T-helper 17 cell (primary cell): ENCODE results near the gene PRSS36. TPM values are rescaled to one million over a fixed set of nuclear protein-coding genes. Genes with fewer than 3 reads are reported as not detected.

ENCODE experiments used
- ATAC-seq: fragments of 150-1000 bp; cut with Tn5 transposase; 2 replicates; pipeline ENCODE4 v1.10.0; 2021; ENCODE audit warnings: mild to moderate bottlenecking, moderate library complexity
- DNase-seq, 3 donors: peaks; one replicate each; pipeline versions ENCODE4 v3.0.0 to v3.0.0-alpha.2; 2020 to 2021
- H3K9me3 ChIP-seq: one replicate; pipeline ENCODE4 v1.7.0; 2013; ENCODE audit warnings: low read length, mild to moderate bottlenecking; ENCODE audit not compliant: control insufficient read depth, poor library complexity, severe bottlenecking
- H3K27ac Mint-ChIP-seq: one replicate; pipeline ENCODE4 v1.8.0; 2022; ENCODE audit warnings: mild to moderate bottlenecking, moderate library complexity, mixed read lengths
- H3K27me3 Mint-ChIP-seq: one replicate; pipeline ENCODE4 v1.8.0; 2022; ENCODE audit warnings: mixed read lengths
- H3K36me3 Mint-ChIP-seq: one replicate; pipeline ENCODE4 v1.8.0; 2022; ENCODE audit warnings: low read depth, mixed read lengths
- H3K4me1 Mint-ChIP-seq: one replicate; pipeline ENCODE4 v1.8.0; 2022; ENCODE audit warnings: mild to moderate bottlenecking, mixed read lengths
- H3K4me3 Mint-ChIP-seq: one replicate; pipeline ENCODE4 v1.8.0; 2022; ENCODE audit warnings: mild to moderate bottlenecking, moderate library complexity, mixed read lengths
- total RNA-seq, 4 donors: library from RNA in 2 of 4; stranded (reverse) in 2 of 4; gene quantifications; one replicate each; pipeline ENCODE4 v1.2.3 and lab custom pipeline; 2022 to 2026

The PRSS36 gene
- total RNA-seq, 2 donors from 2014 or later: 0.10 to 0.47 TPM

DNA sequence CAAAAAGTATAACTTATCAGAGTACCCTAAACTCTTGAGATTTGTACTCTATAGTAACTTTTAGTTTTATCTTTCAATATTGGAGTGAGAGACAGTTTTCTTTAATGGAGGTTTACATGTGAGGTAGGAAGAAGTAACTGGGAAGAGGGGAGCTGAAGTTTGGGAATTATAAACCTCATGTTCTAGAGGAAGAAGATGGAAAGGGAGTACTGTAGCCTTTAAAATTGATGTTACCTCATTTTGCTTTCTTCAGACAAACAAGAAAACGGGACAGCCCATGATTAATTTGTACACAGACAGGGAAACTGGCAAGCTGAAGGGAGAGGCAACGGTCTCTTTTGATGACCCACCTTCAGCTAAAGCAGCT lies 39.5 kb upstream of the PRSS36 start:
- no peaks in the 10 kb centered on the region for H3K9me3 ChIP-seq
- no peaks in the 10 kb centered on the region for H3K27me3 Mint-ChIP-seq
- H3K36me3 Mint-ChIP-seq: peaks cover 29% of the 10 kb centered on the region
- peak overlapping the region; percentile 77 for H3K4me3 Mint-ChIP-seq
- H3K4me1 Mint-ChIP-seq: peaks cover 67% of the 10 kb centered on the region
- ATAC-seq: no peak
- no peak for DNase-seq
- peak overlapping the region; percentile 99 for H3K27ac Mint-ChIP-seq

DNA sequence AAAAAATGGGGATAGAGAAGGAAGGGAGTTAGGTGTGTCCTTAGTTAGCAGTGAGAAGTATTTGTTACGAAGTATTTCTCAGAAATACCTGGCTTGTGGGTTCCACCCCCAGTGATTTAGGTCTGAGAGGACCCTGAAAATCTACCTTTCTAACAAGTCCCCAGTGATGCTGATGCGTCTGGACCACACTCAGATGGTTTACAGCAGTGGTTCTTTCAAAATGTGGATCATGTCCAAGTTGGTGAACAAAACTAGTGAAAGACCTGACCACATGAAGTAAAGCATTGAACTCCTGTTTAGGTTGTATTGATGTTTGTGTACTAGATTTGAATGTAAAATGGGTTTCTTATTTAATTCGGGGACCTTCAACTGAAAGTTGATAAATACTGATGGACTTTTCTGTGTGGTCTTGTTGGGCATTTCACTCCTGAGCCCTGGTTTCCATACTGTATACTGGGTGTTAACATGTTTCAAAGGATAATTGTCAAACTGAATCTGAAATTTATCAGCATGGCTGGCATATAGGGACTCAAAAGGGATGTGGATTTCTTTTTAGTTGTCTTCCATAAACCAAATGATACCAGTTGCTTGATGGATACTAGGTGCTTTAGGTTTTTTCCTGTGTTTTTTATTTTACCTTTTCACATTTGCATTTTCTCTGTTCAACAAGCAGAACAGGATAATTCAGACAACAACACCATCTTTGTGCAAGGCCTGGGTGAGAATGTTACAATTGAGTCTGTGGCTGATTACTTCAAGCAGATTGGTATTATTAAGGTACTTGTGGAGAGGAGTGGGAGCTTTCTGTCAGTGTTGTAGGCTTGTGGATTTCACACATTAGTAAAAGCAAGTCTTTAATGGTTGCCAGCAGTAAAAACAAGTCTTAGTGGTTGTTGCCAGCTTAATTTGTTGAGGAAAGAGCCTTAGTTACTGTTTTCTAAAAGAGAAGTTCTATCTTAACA lies 38.9 kb upstream of the PRSS36 start:
- Mint-ChIP-seq H3K27me3 (no peaks in the 10 kb centered on the region), H3K36me3 (peaks cover 33% of the 10 kb centered on the region), H3K4me3 (peak overlapping the region; percentile 77), H3K27ac (peak overlapping the region; percentile 99), H3K4me1 (peaks cover 68% of the 10 kb centered on the region)
- DNase-seq (no peak), ATAC-seq (no peak)
- no peaks in the 10 kb centered on the region for H3K9me3 ChIP-seq

DNA sequence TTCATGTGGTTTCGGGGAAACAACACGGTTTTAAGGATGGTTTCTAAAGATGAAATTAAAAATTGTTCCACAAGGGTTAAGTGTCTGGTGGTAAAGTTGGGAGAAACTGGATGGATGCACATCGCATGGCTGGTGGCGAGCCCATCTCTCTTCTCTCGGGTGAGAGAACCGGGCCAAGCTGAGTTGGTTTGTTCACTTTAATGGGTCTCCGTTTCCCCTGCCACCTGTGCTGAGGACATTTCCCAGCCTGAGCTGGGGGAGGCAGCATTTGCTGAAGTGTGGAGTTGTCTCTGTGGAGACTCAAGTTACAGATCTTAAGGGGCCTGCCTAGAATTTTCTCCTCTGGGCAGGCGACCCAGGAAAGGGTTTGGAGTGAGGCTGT lies 37.9 kb upstream of the PRSS36 start:
- H3K9me3 ChIP-seq: no peaks in the 10 kb centered on the region
- H3K27me3 Mint-ChIP-seq: no peaks in the 10 kb centered on the region
- peaks cover 71% of the 10 kb centered on the region for H3K4me1 Mint-ChIP-seq
- no peak overlapping the region for H3K4me3 Mint-ChIP-seq
- DNase-seq: no peak
- H3K36me3 Mint-ChIP-seq: peaks cover 30% of the 10 kb centered on the region
- H3K27ac Mint-ChIP-seq: peak overlapping the region; percentile 99
- no peak for ATAC-seq

DNA sequence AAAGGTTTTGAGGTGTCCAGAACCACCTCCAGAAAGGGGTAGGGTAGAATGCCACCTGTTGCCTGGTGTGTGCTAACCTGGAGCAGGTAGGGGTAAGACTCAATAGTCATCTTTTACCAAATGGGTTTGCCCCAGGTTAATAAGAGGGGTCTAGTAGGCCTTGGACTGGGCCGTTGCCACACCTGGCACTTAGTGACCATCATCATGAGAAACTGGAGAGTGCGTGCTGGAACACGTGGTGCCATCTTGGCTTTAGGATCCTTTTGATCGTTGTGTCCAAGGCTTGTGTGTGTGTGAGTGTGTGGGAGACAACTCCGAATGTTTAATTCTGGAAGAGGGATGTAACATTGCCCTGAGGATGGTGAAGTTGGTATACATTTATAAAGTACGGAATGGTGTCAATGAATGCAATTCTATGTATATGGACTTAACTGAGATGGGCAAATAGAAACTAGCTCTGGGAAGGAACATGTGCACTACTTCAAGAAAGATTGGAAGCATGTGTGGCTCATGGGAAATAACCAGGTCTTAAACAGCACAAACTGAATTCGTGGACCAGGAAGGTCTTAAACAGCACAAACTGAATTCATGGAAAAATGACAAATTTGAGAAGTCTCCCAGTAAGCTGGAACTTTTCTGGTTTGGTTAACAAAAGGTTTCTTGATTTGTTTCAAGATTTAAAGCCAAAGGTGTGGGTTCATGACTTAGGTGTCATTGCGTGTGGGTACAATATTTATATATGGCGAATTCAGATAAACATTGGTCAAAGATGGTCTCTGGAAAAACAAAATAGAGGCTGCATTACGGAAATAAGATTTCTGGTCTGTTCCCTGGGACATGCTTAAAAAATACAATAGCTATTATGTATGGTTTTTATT lies 37.3 kb upstream of the PRSS36 start:
- DNase-seq (no peak), ATAC-seq (peak; percentile 6)
- Mint-ChIP-seq H3K27ac (peak overlapping the region; percentile 99), H3K36me3 (peaks cover 30% of the 10 kb centered on the region), H3K4me3 (peak overlapping the region; percentile 39), H3K27me3 (no peaks in the 10 kb centered on the region), H3K4me1 (peaks cover 78% of the 10 kb centered on the region)
- H3K9me3 ChIP-seq: no peaks in the 10 kb centered on the region

DNA sequence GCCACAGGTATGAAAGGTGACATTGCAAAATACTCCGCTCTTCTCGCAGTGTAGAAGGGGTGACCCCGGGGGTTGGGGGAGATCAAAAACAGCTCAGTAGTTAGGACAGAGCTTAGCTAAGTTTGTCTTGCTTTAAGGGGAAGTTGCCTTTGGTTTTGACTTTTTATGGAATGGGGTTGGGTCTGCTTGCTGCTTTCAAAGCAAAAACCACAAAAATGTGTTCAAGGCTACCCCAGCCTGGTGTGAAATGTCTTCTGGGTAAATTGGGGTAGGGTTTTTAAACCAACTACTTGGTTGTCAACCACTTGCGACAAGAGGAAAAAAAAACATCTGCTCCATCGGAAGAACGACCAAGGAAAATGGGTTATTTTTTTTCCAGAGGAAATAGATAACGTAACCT lies 36.3 kb upstream of the PRSS36 start:
- H3K4me3 Mint-ChIP-seq: peak overlapping the region; percentile 43
- DNase-seq: no peak

DNA sequence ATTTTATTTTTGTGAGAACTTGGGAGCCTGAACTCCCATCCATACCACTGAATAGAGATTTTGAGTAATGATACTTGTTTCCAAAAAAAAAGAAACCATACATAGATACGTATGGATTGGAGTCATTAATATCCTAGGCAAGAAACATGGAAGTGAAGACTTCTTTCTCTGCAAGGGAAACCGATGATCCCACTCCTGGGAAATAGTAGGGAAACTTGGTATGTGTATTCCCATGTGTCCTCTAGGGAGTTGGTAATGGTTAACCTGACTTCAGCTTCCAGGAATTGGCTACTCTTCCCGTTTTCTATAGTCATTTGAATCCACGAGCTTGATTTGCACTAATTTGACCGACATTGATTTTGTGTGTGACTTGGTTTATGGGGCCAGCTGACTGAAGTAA lies 35.5 kb upstream of the PRSS36 start:
- Mint-ChIP-seq H3K27ac (peak overlapping the region; percentile 99), H3K4me1 (peaks cover 70% of the 10 kb centered on the region)

More for the DNA sequence above, 36.3 kb upstream of the PRSS36 start:
- peaks cover 75% of the 10 kb centered on the region for H3K4me1 Mint-ChIP-seq
- no peaks in the 10 kb centered on the region for H3K9me3 ChIP-seq
- peaks cover 29% of the 10 kb centered on the region for H3K36me3 Mint-ChIP-seq
- H3K27me3 Mint-ChIP-seq: no peaks in the 10 kb centered on the region
- peak overlapping the region; percentile 99 for H3K27ac Mint-ChIP-seq
- no peak for ATAC-seq

DNA sequence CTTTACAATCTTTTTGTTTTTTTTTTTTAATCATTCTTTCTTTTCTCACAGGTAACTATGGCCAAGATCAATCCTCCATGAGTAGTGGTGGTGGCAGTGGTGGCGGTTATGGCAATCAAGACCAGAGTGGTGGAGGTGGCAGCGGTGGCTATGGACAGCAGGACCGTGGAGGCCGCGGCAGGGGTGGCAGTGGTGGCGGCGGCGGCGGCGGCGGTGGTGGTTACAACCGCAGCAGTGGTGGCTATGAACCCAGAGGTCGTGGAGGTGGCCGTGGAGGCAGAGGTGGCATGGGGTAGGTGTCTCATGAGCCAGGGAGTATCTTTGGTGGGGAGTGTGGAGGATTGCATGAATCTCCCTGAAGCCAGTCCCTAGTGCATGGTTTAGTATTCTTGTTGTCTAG lies 35.0 kb upstream of the PRSS36 start:
- Mint-ChIP-seq H3K4me3 (peak overlapping the region; percentile 56), H3K27me3 (no peaks in the 10 kb centered on the region), H3K4me1 (peaks cover 68% of the 10 kb centered on the region), H3K36me3 (peaks cover 22% of the 10 kb centered on the region), H3K27ac (peak overlapping the region; percentile 99)
- H3K9me3 ChIP-seq: no peaks in the 10 kb centered on the region
- no peak for ATAC-seq
- DNase-seq: no peak

More for the DNA sequence above, 35.5 kb upstream of the PRSS36 start:
- no peak for ATAC-seq
- no peaks in the 10 kb centered on the region for H3K9me3 ChIP-seq
- Mint-ChIP-seq H3K27me3 (no peaks in the 10 kb centered on the region), H3K4me3 (peak overlapping the region; percentile 56), H3K36me3 (peaks cover 23% of the 10 kb centered on the region)
- no peak for DNase-seq

DNA sequence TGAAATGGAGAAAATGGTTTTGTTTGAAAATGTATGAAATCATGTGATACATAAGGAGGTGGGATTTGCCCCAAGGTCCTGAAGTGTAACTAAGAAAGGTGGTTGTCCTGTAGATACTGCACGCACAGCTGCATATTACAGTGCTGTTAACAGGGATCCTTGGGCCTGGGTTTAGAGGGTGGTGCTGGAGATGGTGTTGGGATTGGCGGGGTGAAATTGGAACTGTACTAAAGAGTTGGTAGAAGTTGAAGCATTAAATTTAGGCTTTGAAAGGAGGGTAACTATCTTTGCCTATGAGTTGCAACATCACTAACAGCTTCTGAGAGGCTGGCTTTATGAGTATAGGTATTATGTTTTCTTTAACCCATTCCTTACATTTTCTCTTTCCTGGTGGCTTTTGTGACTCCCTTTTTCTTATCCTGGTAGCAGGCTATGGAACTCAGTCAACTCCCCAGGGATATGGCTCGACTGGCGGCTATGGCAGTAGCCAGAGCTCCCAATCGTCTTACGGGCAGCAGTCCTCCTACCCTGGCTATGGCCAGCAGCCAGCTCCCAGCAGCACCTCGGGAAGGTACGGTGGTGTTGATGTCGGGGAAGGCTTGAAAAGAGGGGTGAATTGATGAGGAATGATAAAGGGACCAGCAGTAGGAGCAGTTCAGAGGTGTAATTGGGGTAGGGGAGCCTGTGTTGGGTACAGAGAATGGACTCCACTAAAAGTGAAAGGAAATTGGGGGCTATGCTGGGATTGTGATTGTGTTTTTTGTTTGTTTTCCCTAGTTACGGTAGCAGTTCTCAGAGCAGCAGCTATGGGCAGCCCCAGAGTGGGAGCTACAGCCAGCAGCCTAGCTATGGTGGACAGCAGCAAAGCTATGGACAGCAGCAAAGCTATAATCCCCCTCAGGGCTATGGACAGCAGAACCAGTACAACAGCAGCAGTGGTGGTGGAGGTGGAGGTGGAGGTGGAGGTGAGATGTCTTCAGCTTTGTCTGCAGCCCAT lies 33.9 kb upstream of the PRSS36 start:
- no peaks in the 10 kb centered on the region for H3K9me3 ChIP-seq
- Mint-ChIP-seq H3K27me3 (no peaks in the 10 kb centered on the region), H3K4me1 (peaks cover 62% of the 10 kb centered on the region), H3K4me3 (peak overlapping the region; percentile 70), H3K36me3 (peaks cover 18% of the 10 kb centered on the region), H3K27ac (peak overlapping the region; percentile 99)
- DNase-seq (no peak), ATAC-seq (no peak)

DNA sequence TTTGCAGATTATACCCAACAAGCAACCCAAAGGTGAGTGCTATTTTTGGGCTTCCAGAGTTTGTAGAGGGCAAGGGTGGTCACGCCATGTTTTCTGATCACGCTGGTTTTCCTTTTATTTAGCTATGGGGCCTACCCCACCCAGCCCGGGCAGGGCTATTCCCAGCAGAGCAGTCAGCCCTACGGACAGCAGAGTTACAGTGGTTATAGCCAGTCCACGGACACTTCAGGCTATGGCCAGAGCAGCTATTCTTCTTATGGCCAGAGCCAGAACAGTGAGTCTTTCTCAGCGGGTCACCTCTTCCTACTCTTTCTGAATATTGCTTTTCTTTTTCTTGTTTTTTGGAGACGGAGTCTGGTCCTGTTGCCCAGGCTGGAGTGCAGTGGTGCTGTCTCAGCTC lies 32.5 kb upstream of the PRSS36 start:
- Mint-ChIP-seq H3K4me3 (peak overlapping the region; percentile 95), H3K4me1 (peaks cover 64% of the 10 kb centered on the region), H3K36me3 (peaks cover 18% of the 10 kb centered on the region), H3K27ac (peak overlapping the region; percentile 99), H3K27me3 (no peaks in the 10 kb centered on the region)
- DNase-seq (no peak), ATAC-seq (no peak)
- H3K9me3 ChIP-seq: no peaks in the 10 kb centered on the region

DNA sequence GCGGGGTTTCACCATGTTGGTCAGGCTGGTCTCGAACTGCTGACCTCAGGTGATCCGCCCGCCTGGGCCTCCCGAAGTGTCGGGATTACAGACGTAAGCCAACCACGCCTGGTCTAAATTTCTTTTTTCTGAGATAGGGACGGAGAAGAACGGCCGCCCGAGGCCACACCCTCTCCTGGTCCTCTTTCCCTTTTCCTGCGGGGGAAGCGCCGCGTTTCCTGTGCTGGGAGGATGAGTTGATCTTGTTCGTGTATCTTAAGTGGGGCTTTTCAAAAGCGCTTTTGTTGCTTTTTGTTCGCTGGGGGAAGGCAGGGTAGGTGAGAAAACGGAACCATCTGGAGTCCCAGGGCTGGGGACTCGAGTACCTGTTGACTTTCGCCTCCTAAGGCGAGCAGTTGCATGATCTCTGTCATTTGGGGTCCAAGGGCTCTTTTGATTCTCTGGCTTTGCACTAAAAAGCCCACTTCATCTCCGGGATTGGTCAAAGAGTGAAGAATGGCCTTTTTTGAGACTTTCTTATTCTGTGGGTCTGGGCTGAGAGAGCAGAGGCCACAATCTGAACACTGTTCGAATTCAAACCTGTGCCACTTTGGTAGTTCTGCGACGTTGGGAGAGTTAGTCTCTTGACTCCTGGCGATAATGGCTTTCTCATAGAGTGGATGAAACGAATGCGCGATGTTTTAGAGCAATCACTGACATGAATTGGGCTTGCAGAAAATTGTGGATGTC lies 31.4 kb upstream of the PRSS36 start:
- Mint-ChIP-seq H3K4me3 (peak overlapping the region; percentile 95), H3K27ac (peak overlapping the region; percentile 99), H3K4me1 (peaks cover 59% of the 10 kb centered on the region), H3K27me3 (no peaks in the 10 kb centered on the region), H3K36me3 (peaks cover 18% of the 10 kb centered on the region)
- ATAC-seq (no peak), DNase-seq (no peak)
- H3K9me3 ChIP-seq: no peaks in the 10 kb centered on the region

DNA sequence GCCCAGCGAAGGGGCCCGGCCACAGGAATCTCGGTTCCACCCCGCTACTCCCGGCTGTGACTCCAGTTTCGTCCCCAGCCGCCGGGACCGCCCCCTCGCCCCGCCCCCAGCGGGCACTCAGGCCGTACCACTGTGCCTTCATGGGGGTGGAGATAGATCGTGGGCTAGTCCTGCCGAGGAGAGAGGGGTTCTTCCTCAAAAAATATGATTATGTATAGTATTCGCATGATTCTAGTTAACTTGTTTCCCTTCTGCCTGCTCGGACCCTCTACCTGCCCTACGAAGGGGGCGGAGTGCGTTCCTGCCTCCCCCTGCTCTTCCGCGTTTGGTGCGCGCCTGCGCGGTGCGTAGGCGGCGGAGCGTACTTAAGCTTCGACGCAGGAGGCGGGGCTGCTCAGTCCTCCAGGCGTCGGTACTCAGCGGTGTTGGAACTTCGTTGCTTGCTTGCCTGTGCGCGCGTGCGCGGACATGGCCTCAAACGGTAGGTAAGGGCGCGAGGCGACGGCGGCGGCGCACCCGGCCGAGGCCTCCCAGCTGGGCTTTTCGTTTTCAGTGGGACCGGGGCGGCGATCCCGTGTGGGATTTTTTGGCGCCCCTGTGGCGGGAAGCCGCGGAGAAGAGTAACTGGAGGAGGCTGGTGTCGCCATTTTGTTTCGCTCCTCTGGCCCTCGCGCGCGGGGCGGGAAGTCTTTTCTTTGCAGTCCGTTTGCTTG lies 30.0 kb upstream of the PRSS36 start, which contains the start of gene FUS:
TSS of gene FUS (plus strand) at position 393 of the 713 bp plus-strand sequence. CDS start at position 469, 76 bp downstream.
- DNase-seq (peak; percentile 86 to 90 (median 88)), ATAC-seq (peak; percentile 71)
- Mint-ChIP-seq H3K27ac (peak within 1 kb of the TSS; percentile 99), H3K4me1 (peaks cover 47% of the 10 kb centered on the region), H3K4me3 (peak within 1 kb of the TSS; percentile 95), H3K27me3 (no peaks in the 10 kb centered on the region), H3K36me3 (peaks cover 11% of the 10 kb centered on the region)
- no peaks in the 10 kb centered on the region for H3K9me3 ChIP-seq
